ENCODE data around the gene ATXN7L3.
A peak's percentile ranks its signal among the peaks of the same experiment; 100 is the strongest.
"Not testable (repeated sequence)": the region's sequence is repeated elsewhere in the genome, so short reads cannot be mapped to it uniquely, and the experiment has no call there.

The ATXN7L3 gene

GRCh38 chr17:44199553-44200477 is at the start of gene ATXN7L3:
Gene ATXN7L3 (minus strand): TSS chr17:44199884. CDS start chr17:44198070, 1,814 bp downstream.
- peak; percentile 82 for DNase-seq (ENCODE audit: low read depth)

GRCh38 chr17:44247876-44248736 is 48.4 kb upstream of the ATXN7L3 start:
- no peak for DNase-seq (ENCODE audit: low read depth)

- no peak for DNase-seq (ENCODE audit: low read depth)
Observed at GRCh38 chr17:44247440-44247841, 47.8 kb upstream of the ATXN7L3 start.

- no peak for DNase-seq (ENCODE audit: low read depth)
Observed at GRCh38 chr17:44241106-44241624, 41.5 kb upstream of the ATXN7L3 start.

- not testable (repeated sequence) for DNase-seq (ENCODE audit: low read depth)
Observed at GRCh38 chr17:44237886-44238285, 38.2 kb upstream of the ATXN7L3 start.

- no peak for DNase-seq (ENCODE audit: low read depth)
Observed at GRCh38 chr17:44236444-44236991, 36.8 kb upstream of the ATXN7L3 start.

- no peak for DNase-seq (ENCODE audit: low read depth)
Observed at GRCh38 chr17:44235583-44235936, 35.9 kb upstream of the ATXN7L3 start.

- DNase-seq (ENCODE audit: low read depth): no peak
Observed at GRCh38 chr17:44233582-44233981, 33.9 kb upstream of the ATXN7L3 start.

GRCh38 chr17:44232061-44232460 is 32.4 kb upstream of the ATXN7L3 start:
- DNase-seq (ENCODE audit: low read depth): no peak

- DNase-seq (ENCODE audit: low read depth): no peak
Observed at GRCh38 chr17:44230140-44230539, 30.5 kb upstream of the ATXN7L3 start.

GRCh38 chr17:44229090-44229489 is 29.4 kb upstream of the ATXN7L3 start:
- DNase-seq (ENCODE audit: low read depth): no peak

GRCh38 chr17:44223541-44224071 is 23.9 kb upstream of the ATXN7L3 start:
- DNase-seq (ENCODE audit: low read depth): peak; percentile 90

- DNase-seq (ENCODE audit: low read depth): no peak
Observed at GRCh38 chr17:44222112-44222869, 22.6 kb upstream of the ATXN7L3 start.

GRCh38 chr17:44221862-44222111 is 22.1 kb upstream of the ATXN7L3 start:
- no peak for DNase-seq (ENCODE audit: low read depth)

GRCh38 chr17:44221084-44221861 is 21.6 kb upstream of the ATXN7L3 start:
- no peak for DNase-seq (ENCODE audit: low read depth)

- DNase-seq (ENCODE audit: low read depth): no peak
Observed at GRCh38 chr17:44220213-44221083, 20.8 kb upstream of the ATXN7L3 start.

GRCh38 chr17:44219616-44220212 is 20.0 kb upstream of the ATXN7L3 start, which contains the start of gene UBTF:
Gene UBTF (minus strand): TSS chr17:44219675. CDS start chr17:44218229, 1,446 bp downstream.
- no peak for DNase-seq (ENCODE audit: low read depth)

- no peak for DNase-seq (ENCODE audit: low read depth)
Observed at GRCh38 chr17:44219108-44219615, 19.5 kb upstream of the ATXN7L3 start.

Data from HS-5 (cell line).